Measurements from ENCODE around the gene NOL9. TPM values are rescaled to one million over a fixed set of nuclear protein-coding genes. Genes with fewer than 3 reads are reported as not detected.

The NOL9 gene
- polyA plus RNA-seq, 10 donors = 11.0 to 23.8 (median 14.6) TPM

- DNase-seq = no peak
Measured at GRCh38 chr1:6471970-6472368, 82.3 kb downstream of the NOL9 start.

Other genes starting within 250 kb of the NOL9 start
- 10 to 100 TPM; 14.1 to 25.9 (median 17.0) TPM for gene ACOT7, start 160.7 kb downstream of the NOL9 start, polyA plus RNA-seq (ENCODE audit: insufficient read length in 10 of 10)
- gene HES2, start 134.6 kb downstream of the NOL9 start, polyA plus RNA-seq (ENCODE audit: insufficient read length in 10 of 10) = 1 to 10 TPM in 2 of 10 donors, under 1 TPM in 2, not detected in 6; 0.31 to 2.3 (median 0.92) TPM
- 1 to 10 TPM in 7 of 10 donors, under 1 TPM in 3; 0.35 to 5.0 (median 1.3) TPM for gene ESPN, start 129.7 kb downstream of the NOL9 start, polyA plus RNA-seq (ENCODE audit: insufficient read length in 10 of 10)
- 10 to 100 TPM in 4 of 10 donors, 1 to 10 TPM in 6; 5.7 to 13.9 (median 9.5) TPM for gene TNFRSF25, start 88.3 kb downstream of the NOL9 start, polyA plus RNA-seq (ENCODE audit: insufficient read length in 10 of 10)
- 10 to 100 TPM in 4 of 10 donors, 1 to 10 TPM in 6; 6.9 to 15.1 (median 9.8) TPM for gene PLEKHG5, start 62.8 kb downstream of the NOL9 start, polyA plus RNA-seq (ENCODE audit: insufficient read length in 10 of 10)
- 1 to 10 TPM; 3.2 to 7.0 (median 5.1) TPM for gene TAS1R1, start 794 bp upstream of the NOL9 start, polyA plus RNA-seq (ENCODE audit: insufficient read length in 10 of 10)
- 10 to 100 TPM; 13.2 to 24.8 (median 16.2) TPM for gene ZBTB48, start 25.5 kb upstream of the NOL9 start, polyA plus RNA-seq (ENCODE audit: insufficient read length in 10 of 10)
- 10 to 100 TPM; 25.5 to 42.0 (median 30.0) TPM for gene KLHL21, start 48.4 kb upstream of the NOL9 start, polyA plus RNA-seq (ENCODE audit: insufficient read length in 10 of 10)
- 10 to 100 TPM; 16.1 to 24.0 (median 18.8) TPM for gene PHF13, start 59.2 kb upstream of the NOL9 start, polyA plus RNA-seq (ENCODE audit: insufficient read length in 10 of 10)
- gene THAP3, start 70.4 kb upstream of the NOL9 start, polyA plus RNA-seq (ENCODE audit: insufficient read length in 10 of 10) = 10 to 100 TPM; 13.2 to 18.0 (median 15.6) TPM
- gene DNAJC11, start 147.3 kb upstream of the NOL9 start, polyA plus RNA-seq (ENCODE audit: insufficient read length in 10 of 10) = 10 to 100 TPM; 26.7 to 42.0 (median 34.7) TPM
- 10 to 100 TPM; 36.4 to 49.7 (median 44.0) TPM for gene CAMTA1, start 230.9 kb upstream of the NOL9 start, polyA plus RNA-seq (ENCODE audit: insufficient read length in 10 of 10)

Measured in muscle of back (tissue), 11 donors.